ENCODE measurements around the gene TUBA1A.

Gene TUBA1A

DNA sequence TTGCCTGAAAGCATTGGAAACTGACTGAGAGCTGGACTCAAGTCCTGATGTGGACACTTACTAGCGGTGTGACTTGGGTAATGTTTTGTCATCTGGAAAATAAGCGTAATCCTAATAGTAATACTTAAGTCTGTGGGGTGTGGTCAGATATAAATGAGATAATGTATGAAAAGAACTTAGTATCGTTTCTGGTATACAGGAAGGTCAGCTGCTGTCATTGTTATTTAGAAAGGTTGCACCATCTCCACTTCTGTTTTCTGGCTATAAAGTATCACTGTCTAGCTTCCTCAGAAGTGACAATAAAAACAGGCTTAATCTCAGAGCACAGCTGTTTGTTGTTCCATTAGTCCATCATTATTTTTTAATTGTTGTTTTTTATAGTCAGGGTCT, 41.9 kb upstream of the TUBA1A start:
- no peaks in the 10 kb centered on the region for H3K9me3 Mint-ChIP-seq
- H3K4me3 Mint-ChIP-seq: peak overlapping the region in 1 of 3 experiments; percentile 6
- H3K27me3 Mint-ChIP-seq (ENCODE audit: low read depth): no peaks in the 10 kb centered on the region
- TF ChIP-seq, protein P1, sequence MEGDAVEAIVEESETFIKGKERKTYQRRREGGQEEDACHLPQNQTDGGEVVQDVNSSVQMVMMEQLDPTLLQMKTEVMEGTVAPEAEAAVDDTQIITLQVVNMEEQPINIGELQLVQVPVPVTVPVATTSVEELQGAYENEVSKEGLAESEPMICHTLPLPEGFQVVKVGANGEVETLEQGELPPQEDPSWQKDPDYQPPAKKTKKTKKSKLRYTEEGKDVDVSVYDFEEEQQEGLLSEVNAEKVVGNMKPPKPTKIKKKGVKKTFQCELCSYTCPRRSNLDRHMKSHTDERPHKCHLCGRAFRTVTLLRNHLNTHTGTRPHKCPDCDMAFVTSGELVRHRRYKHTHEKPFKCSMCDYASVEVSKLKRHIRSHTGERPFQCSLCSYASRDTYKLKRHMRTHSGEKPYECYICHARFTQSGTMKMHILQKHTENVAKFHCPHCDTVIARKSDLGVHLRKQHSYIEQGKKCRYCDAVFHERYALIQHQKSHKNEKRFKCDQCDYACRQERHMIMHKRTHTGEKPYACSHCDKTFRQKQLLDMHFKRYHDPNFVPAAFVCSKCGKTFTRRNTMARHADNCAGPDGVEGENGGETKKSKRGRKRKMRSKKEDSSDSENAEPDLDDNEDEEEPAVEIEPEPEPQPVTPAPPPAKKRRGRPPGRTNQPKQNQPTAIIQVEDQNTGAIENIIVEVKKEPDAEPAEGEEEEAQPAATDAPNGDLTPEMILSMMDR (IDR thresholded peaks at IDR 0.05; ENCODE audit: unreplicated experiment in 3 of 3): no peak
- H3K4me1 Mint-ChIP-seq: peaks cover 67% of the 10 kb centered on the region
- no peaks in the 10 kb centered on the region for H3K36me3 Mint-ChIP-seq (ENCODE audit: low read depth)
- peak overlapping the region; percentile 35 to 99 (median 48) for H3K27ac Mint-ChIP-seq

DNA sequence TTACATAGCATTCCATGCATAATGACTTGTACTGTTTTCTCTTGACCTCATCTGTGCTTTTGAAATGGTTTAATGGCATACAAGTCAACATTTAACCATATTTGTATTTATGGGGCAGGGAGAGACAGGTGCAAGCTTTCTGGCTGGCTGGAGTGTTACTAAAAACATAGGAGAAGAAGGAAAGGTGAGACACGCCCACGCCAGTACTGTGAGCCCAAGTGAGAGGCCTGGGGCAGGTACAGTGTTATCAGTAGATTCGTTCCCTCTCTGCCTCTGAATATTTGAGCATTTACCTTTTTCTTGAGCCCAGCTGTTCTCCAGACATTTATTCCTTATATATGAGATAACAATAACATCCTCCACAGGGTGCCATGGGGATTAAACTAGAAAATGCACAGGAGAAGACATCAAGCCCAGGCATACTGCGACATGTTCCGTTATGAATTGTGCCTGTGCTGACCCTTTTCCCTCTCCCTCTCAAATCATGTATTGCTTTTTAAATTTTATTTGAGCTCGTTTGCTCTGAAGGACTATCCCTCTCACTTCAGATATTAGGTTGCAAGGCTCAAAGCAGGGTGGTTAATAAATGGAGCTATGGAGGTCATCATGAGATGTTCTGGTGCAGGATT, 41.4 kb upstream of the TUBA1A start:
- no peaks in the 10 kb centered on the region for H3K36me3 Mint-ChIP-seq (ENCODE audit: low read depth)
- no peaks in the 10 kb centered on the region for H3K27me3 Mint-ChIP-seq (ENCODE audit: low read depth)
- peaks cover 67% of the 10 kb centered on the region for H3K4me1 Mint-ChIP-seq
- no peaks in the 10 kb centered on the region for H3K9me3 Mint-ChIP-seq
- peak overlapping the region in 1 of 3 experiments; percentile 6 for H3K4me3 Mint-ChIP-seq
- peak overlapping the region; percentile 35 to 99 (median 48) for H3K27ac Mint-ChIP-seq
- TF ChIP-seq, protein P1 (IDR thresholded peaks at IDR 0.05; ENCODE audit: unreplicated experiment in 3 of 3): no peak

DNA sequence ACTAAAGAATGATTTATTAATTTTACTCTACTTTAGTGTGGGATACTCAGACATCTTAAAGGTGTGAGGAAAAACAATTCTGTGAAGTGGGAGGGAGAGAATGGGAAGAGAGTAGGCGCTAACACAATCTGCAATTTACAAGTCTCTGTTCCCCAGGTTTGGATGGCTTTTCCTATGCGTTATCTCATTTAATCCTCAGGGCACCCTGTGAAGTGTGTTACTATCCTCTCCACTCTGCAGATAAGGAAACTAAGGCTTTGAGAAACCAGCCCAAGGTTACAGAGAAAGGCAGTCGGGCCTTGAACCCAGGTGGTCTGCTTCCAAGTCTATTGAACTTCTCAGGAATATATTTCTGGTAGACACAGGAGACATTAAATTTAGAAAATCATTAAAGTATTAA, 39.8 kb upstream of the TUBA1A start:
- H3K36me3 Mint-ChIP-seq (ENCODE audit: low read depth): no peaks in the 10 kb centered on the region

DNA sequence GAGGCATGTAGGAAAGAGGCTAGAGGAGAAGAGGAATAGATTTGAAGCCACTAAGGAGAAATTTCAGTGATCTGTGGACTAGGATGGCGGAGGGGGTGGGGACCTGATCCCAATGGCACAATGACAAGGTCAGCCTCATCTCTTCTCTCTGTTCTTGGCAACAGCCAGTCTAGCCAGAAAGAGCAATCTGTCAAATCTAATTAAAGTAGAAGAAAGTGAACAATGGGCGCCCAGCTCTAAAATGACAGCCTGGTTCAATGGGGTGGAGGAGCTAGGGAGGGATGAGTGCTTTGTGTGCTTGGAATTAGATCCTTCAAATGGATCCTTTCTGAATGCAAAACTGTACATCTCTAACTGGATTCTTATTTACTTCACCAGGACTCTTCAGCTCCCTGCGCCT, 38.8 kb upstream of the TUBA1A start:
- TF ChIP-seq, protein P1 (IDR thresholded peaks at IDR 0.05; ENCODE audit: unreplicated experiment in 3 of 3): no peak
- H3K4me1 Mint-ChIP-seq: peaks cover 57% of the 10 kb centered on the region
- peak overlapping the region in 2 of 3 experiments; percentile 50 to 51 for H3K27ac Mint-ChIP-seq
- H3K36me3 Mint-ChIP-seq (ENCODE audit: low read depth): no peaks in the 10 kb centered on the region
- no peaks in the 10 kb centered on the region for H3K27me3 Mint-ChIP-seq (ENCODE audit: low read depth)
- H3K9me3 Mint-ChIP-seq: no peaks in the 10 kb centered on the region
- H3K4me3 Mint-ChIP-seq: no peak overlapping the region

More for the DNA sequence above, 39.8 kb upstream of the TUBA1A start:
- H3K27ac Mint-ChIP-seq: peak overlapping the region in 2 of 3 experiments; percentile 50 to 70
- no peaks in the 10 kb centered on the region for H3K9me3 Mint-ChIP-seq
- no peaks in the 10 kb centered on the region for H3K27me3 Mint-ChIP-seq (ENCODE audit: low read depth)
- peaks cover 62% of the 10 kb centered on the region for H3K4me1 Mint-ChIP-seq
- no peak overlapping the region for H3K4me3 Mint-ChIP-seq
- TF ChIP-seq, protein P1 (IDR thresholded peaks at IDR 0.05; ENCODE audit: unreplicated experiment in 3 of 3): no peak

DNA sequence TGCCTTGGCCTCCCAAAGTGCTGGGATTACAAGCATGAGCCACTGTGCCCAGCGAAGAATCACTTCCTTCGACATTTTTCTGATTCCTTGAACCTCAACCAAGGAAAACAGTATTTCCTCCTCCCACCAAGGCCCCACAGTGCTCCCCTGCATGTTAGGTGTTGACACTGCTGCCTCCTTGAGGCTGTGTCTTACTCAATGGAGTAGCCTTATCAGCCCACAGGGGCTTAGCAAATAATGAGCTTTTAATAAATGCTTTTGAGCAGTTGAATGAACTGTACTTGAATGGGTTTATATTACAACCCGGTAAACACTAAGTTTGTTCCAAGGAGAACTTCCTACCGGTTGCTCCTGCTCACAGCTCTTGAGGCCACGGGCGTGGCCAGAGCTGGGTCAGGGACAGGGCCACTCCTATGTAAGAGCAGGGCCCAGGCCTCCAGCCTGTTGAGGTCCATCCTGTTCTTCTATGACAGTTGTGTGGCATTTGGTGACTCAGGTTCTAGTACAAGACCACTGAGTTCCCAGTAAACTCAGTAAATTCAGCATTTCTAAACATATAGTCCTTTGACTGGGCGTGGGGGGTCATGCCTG, 36.8 kb upstream of the TUBA1A start:
- no peaks in the 10 kb centered on the region for H3K36me3 Mint-ChIP-seq (ENCODE audit: low read depth)
- H3K27me3 Mint-ChIP-seq (ENCODE audit: low read depth): no peaks in the 10 kb centered on the region
- no peak overlapping the region for H3K27ac Mint-ChIP-seq
- no peaks in the 10 kb centered on the region for H3K9me3 Mint-ChIP-seq
- TF ChIP-seq, protein P1 (IDR thresholded peaks at IDR 0.05; ENCODE audit: unreplicated experiment in 3 of 3): no peak
- H3K4me1 Mint-ChIP-seq: peaks cover 44% of the 10 kb centered on the region
- H3K4me3 Mint-ChIP-seq: no peak overlapping the region
